Stomach (tissue), 9 donors: ENCODE data around the gene CAMK2B. TPM values are rescaled to one million over a fixed set of nuclear protein-coding genes. Genes with fewer than 3 reads are reported as not detected.

Source experiments
- DNase-seq, 2 donors: peaks; one replicate each; pipeline versions ENCODE4 v3.0.0 to v3.0.0-alpha.2; 2013 to 2019
- H3K27ac ChIP-seq, 5 donors: fragments of 200-600 bp in 4 of 5; sonication (generic) in 4 of 5; one replicate each; pipeline ENCODE4 v1.5.1; 2013 to 2019; ENCODE audit warnings: mild to moderate bottlenecking in 1 of 5, moderate library complexity in 1 of 5
- H3K27me3 ChIP-seq, 3 donors: fragments of 200-600 bp; sonication (generic); one replicate each; pipeline ENCODE4 v1.5.1; 2017 to 2019; ENCODE audit warnings: mixed run types in 1 of 3
- H3K36me3 ChIP-seq, 4 donors: fragments of 200-600 bp; sonication (generic); 1 replicate in 3 of 4; 2 replicates in 1 of 4; pipeline ENCODE4 v1.5.1; 2016 to 2019
- H3K4me1 ChIP-seq, 4 donors: fragments of 200-600 bp; sonication (generic); one replicate each; pipeline ENCODE4 v1.5.1; 2016 to 2019
- H3K4me3 ChIP-seq, 4 donors: fragments of 200-600 bp; sonication (generic) in 3 of 4; one replicate each; pipeline ENCODE4 v1.5.1; 2016 to 2019; ENCODE audit warnings: mild to moderate bottlenecking in 1 of 4
- H3K9me3 ChIP-seq, 4 donors: fragments of 200-600 bp; sonication (generic); one replicate each; pipeline ENCODE4 v1.5.1; 2016 to 2019
- CTCF ChIP-seq, 7 experiments: fragments of 450-650 bp in 4 of 7; fragments of 200-600 bp in 3 of 7; sonication (generic) in 3 of 7; IDR thresholded peaks; one replicate each; pipeline ENCODE4 v1.5.1; 2016 to 2019; ENCODE audit warnings: antibody characterized with exemption in 7 of 7, control low read depth in 2 of 7, mild to moderate bottlenecking in 1 of 7
- EP300 ChIP-seq: sonication (generic); formaldehyde crosslinking; IDR thresholded peaks from one replicate; pipeline ENCODE4 v1.6.1; 2017; ENCODE audit warnings: antibody characterized with exemption
- POLR2A ChIP-seq, 4 donors: fragments of 450-650 bp; IDR thresholded peaks; one replicate each; pipeline ENCODE4 v1.6.1; 2016; ENCODE audit warnings: antibody characterized with exemption in 4 of 4, control low read depth in 2 of 4, mild to moderate bottlenecking in 1 of 4, moderate library complexity in 1 of 4
- POLR2AphosphoS5 ChIP-seq, 3 donors: sonication (generic); formaldehyde crosslinking; IDR thresholded peaks; one replicate each; pipeline ENCODE4 v1.6.1; 2016; ENCODE audit warnings: antibody characterized with exemption in 3 of 3
- WGBS, 5 donors: extraction: QIAGEN DNeasy Blood & Tissue Kit in 3 of 5; methylation state at CpG; one replicate each; pipeline versions ENCODE4 v1.1.5 to v1.1.7; 2013 to 2018; 5-methylcytosine and 5-hydroxymethylcytosine counted together
- intact Hi-C: fragments of 100-400 bp; cut with DNase I; formaldehyde crosslinking; loops from one replicate; pipeline ENCODE4 v1.15.1; 2023; ENCODE audit warnings: low total_unique reads
- polyA plus RNA-seq, 3 donors: library from polyadenylated mRNA; stranded (reverse); fragments of 200-250 nt; gene quantifications; one replicate each; pipeline ENCODE4 v1.2.3, GENCODE V29; 2013
- total RNA-seq, 5 donors: library from RNA; depleted of rRNA; stranded (reverse); fragments of >200 nt; gene quantifications; one replicate each; pipeline versions ENCODE4 v1.1.0 to v1.2.3, GENCODE V29; 2014 to 2016
- donor health status: healthy with polysubstance abuse.
- donor health status: Bipolar disorder and iron deficiency.
- donor health status: healthy.

Gene CAMK2B
- total and polyA plus RNA-seq, 8 donors: 0.92 to 28.4 (median 5.4) TPM; not detected in 2

DNA sequence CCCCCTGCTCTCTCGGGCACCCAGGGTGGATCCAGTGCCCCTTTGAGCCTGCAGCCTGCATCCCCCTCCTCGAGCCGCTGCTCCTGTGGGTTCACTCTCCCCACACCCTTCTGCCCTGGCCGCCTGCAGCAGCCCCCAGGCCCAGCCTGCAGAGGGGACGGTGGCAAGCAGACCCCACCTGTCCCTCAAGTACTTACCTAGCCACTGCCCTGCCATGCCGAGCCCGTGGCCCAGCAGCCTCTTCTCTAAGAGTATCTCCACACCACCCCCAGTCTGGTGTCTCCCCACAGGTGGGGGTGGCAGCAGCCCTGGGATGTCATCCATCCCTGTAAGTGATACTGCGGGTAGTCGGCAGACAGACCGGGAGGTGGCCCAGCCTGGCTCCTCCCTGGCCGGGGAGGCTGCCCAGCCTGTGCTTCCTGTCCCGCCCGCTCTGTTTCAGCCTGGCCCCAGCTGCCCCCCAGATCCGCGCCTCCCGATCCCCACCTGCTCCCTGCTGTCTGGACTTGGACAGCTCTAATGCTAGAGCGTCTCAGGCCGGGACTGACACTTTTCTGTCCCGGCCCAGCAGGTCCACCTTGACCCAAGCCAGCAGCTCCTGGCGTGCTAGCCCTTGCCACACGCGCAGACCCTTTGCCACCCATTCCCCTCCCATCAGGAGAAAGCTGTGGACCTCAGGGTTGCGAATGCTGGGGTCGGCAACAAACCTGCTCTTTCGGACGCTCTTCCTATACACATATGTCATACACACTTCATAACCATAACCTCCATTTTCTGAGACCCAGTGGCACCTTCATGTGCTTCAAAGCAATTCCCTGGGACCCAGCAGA, 99.6 kb downstream of the CAMK2B start:
- intact Hi-C loops: no loop called here
- no peak for DNase-seq

DNA sequence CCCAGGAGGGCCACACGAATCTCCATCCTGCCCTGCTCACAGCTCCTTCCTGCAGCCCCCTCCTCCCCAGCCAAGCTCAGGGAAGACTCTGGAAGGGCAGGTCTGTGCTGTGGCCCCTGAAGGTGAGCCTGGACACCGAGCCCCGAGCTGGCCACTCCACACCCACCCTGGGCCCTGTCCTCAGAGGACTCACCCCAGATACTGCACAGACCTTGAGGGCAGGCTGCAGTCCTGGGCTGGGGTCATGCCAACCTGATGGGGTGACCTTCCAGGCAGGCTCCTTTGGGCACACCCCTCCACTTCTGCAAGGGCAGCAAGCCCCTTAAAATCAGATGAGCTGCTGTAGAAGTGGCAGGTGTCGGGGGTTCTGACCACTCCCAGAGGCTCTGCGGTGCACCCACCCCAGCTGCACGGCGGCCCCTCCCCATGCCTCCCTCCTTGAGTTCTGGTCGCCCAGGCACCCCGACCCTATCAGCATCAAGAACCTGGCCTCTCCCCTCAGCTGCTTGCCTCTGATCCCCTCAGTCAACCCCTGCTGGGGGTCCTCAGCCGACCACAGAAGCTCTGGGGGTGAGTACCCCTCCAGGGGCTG, 100.3 kb downstream of the CAMK2B start:
- Histone ChIP-seq H3K9me3 (no peaks in the 10 kb centered on the region), H3K4me3 (no peak overlapping the region), H3K27ac (no peak overlapping the region), H3K4me1 (no peaks in the 10 kb centered on the region), H3K36me3 (no peaks in the 10 kb centered on the region), H3K27me3 (peaks cover 0 to 42% (median 15%) of the 10 kb centered on the region in 3 donors)
- intact Hi-C loops: no loop called here
- TF ChIP-seq EP300: no peak
- TF ChIP-seq POLR2AphosphoS5 (IDR thresholded peaks at IDR 0.05): no peak
- no peak for TF ChIP-seq CTCF (IDR thresholded peaks at IDR 0.05)
- TF ChIP-seq POLR2A (IDR thresholded peaks at IDR 0.05): no peak
- WGBS, 5 donors: 42 to 71% (median 59%) methylated on average over 6 to 10 of the region's 10 CpGs
- DNase-seq: no peak

More for the DNA sequence above, 99.6 kb downstream of the CAMK2B start:
- Histone ChIP-seq H3K4me3 (no peak overlapping the region), H3K4me1 (no peaks in the 10 kb centered on the region), H3K27me3 (peaks cover 0 to 42% (median 15%) of the 10 kb centered on the region in 3 donors), H3K9me3 (no peaks in the 10 kb centered on the region), H3K27ac (no peak overlapping the region), H3K36me3 (no peaks in the 10 kb centered on the region)
- TF ChIP-seq CTCF (IDR thresholded peaks at IDR 0.05) (no peak), POLR2AphosphoS5 (IDR thresholded peaks at IDR 0.05) (no peak), EP300 (no peak), POLR2A (IDR thresholded peaks at IDR 0.05) (no peak)
- WGBS, 5 donors: 56 to 65% (median 57%) methylated on average over 16 to 26 of the region's 26 CpGs

DNA sequence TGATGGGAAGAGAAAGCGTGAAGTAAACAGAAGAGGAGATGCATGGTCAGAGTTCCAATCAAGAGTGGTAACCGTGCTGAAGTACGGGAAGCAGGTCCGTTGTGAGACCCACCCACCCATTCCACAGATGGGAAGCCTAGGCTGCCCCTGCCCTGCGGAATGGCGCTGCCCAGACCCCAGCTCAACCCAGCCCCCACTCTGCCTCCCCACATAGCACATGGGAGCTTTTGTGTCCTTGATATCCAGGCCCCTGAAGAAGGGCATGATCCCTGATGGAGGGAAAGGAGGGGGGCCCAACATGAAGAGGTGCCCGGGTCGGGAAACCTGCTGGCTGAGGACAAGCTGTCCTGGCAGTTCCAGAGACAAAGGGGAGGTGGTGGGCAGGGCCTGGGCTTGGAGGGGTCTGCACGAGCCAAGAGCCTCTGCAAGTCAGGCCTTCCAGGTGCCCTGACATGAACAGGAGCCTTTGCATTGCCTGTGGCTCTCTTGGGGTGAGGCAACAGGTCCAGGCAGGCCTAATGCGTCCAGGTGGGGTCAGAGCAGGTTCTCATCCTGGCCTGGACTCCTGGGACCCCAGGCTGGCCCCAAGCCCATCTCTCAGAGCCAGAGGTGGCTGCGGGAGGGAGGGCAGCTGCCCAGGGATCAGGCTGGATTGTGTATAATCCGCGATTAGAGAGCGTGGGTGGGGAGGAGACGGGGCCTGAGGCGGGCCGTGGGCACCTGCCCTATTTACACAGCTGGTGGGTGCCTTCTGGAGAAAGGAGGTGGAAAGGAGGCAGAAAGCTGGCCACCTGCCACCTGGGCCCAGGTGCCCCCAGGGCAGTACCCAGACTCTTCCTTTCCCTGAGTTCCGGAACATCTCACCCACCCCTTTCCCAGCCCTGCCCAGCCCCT, 101.1 kb downstream of the CAMK2B start:
- TF ChIP-seq POLR2AphosphoS5 (IDR thresholded peaks at IDR 0.05) (no peak), CTCF (IDR thresholded peaks at IDR 0.05) (no peak), EP300 (no peak), POLR2A (IDR thresholded peaks at IDR 0.05) (no peak)
- Histone ChIP-seq H3K27ac (no peak overlapping the region), H3K4me1 (no peaks in the 10 kb centered on the region), H3K9me3 (no peaks in the 10 kb centered on the region), H3K4me3 (no peak overlapping the region), H3K27me3 (peaks cover 0 to 42% (median 15%) of the 10 kb centered on the region in 3 donors), H3K36me3 (no peaks in the 10 kb centered on the region)
- intact Hi-C loops: no loop called here
- WGBS, 5 donors: 44 to 56% (median 54%) methylated on average over 16 to 18 of the region's 18 CpGs
- DNase-seq: no peak
